Thoracic aorta (tissue), 2 donors: ENCODE results near the gene MNAT1. TPM values are rescaled to one million over a fixed set of nuclear protein-coding genes. Genes with fewer than 3 reads are reported as not detected.

Experiments
- ATAC-seq: fragments of 150-250 bp; one replicate; pipeline ENCODE4 v1.8.0; 2017; ENCODE audit warnings: low read depth; ENCODE audit not compliant: insufficient number of reproducible peaks, low FRiP score
- DNase-seq: peaks from one replicate; pipeline ENCODE4 v3.0.0-alpha.2; 2020; ENCODE audit warnings: low spot score
- H3K27ac ChIP-seq, 2 donors: fragments of 200-600 bp; sonication (generic); 1 replicate in 1 of 2; 2 replicates in 1 of 2; pipeline ENCODE4 v1.5.1; 2016; ENCODE audit warnings: mild to moderate bottlenecking in 2 of 2, moderate library complexity in 2 of 2
- H3K27me3 ChIP-seq: fragments of 200-600 bp; sonication (generic); replicated peaks from 2 replicates; pipeline ENCODE4 v1.6.0; 2016; ENCODE audit warnings: mild to moderate bottlenecking; ENCODE audit not compliant: insufficient read depth
- H3K36me3 ChIP-seq: fragments of 200-600 bp; sonication (generic); one replicate; pipeline ENCODE4 v1.5.1; 2016
- H3K4me1 ChIP-seq, 2 donors: fragments of 200-600 bp; sonication (generic); 1 replicate in 1 of 2; 2 replicates in 1 of 2; pipeline versions ENCODE4 v1.5.1 to v1.6.0; 2016; ENCODE audit warnings: low read depth in 2 of 2, mild to moderate bottlenecking in 1 of 2; ENCODE audit not compliant: control insufficient read depth in 1 of 2
- H3K4me3 ChIP-seq: fragments of 200-600 bp; sonication (generic); 2 replicates; pipeline ENCODE4 v1.5.1; 2016; ENCODE audit warnings: mild to moderate bottlenecking
- H3K9me3 ChIP-seq: fragments of 200-600 bp; sonication (generic); 2 replicates; pipeline ENCODE4 v1.5.1; 2016
- CTCF ChIP-seq: fragments of 200-600 bp; sonication (generic); IDR thresholded peaks from one replicate; pipeline ENCODE4 v1.5.1; 2019; ENCODE audit warnings: antibody characterized with exemption
- total RNA-seq, 2 donors: library from RNA; depleted of rRNA; stranded (reverse); fragments of >200 nt; gene quantifications; one replicate each; pipeline versions ENCODE4 v1.1.0 to v1.2.3, GENCODE V29; 2016

MNAT1 gene
- total RNA-seq, 2 donors from 2014 or later: 32.4 to 52.3 TPM

DNA sequence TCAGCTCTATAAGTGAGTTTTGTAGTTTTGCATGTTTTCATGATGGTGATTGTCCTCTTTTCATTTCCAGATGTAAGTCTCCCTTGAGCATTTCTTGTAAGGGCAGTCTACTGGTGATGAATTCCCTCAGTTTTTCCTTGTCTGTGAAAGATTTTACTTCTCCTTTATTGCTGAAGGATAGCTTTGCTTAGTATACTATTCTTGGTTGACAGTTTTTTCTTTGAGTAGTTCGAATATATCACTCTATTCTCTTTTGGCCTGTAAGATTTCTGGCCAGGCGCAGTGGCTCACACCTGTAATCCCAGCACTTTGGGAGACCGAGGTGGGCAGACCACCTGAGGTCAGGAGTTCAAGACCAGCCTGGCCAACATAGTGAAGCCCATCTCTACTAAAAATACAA is 34.0 kb upstream of the MNAT1 start:
- ATAC-seq: no peak
- H3K27me3 ChIP-seq: no peaks in the 10 kb centered on the region

DNA sequence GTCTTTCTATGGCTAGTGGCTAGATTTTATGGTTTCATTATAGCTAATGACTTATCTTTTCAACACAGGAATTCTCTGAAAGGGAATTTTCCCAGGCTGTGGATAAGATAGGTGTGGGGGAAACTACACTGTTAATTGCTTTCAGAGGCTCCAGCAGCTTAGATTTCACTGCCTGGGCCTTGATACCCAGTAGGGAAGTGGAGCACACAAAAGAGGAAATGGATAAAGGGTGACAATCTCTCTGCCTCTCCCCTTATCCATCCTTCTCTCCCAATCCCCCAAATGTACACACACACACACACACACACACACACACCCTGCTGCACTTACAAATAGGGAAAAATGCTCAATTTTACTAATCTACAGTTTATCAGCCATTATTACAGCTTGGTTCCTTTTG is 29.5 kb upstream of the MNAT1 start:
- ATAC-seq (no peak), DNase-seq (no peak)
- H3K27me3 ChIP-seq: no peaks in the 10 kb centered on the region
- H3K9me3 ChIP-seq: peaks cover 12% of the 10 kb centered on the region
- no peaks in the 10 kb centered on the region for H3K36me3 ChIP-seq
- no peak overlapping the region for H3K4me3 ChIP-seq
- no peak for TF ChIP-seq CTCF
- no peak overlapping the region for H3K27ac ChIP-seq
- no peaks in the 10 kb centered on the region for H3K4me1 ChIP-seq

More for the DNA sequence above, 34.0 kb upstream of the MNAT1 start:
- H3K4me1 ChIP-seq: no peaks in the 10 kb centered on the region
- no peaks in the 10 kb centered on the region for H3K36me3 ChIP-seq
- DNase-seq: no peak
- peaks cover 17% of the 10 kb centered on the region for H3K9me3 ChIP-seq
- no peak for TF ChIP-seq CTCF
- no peak overlapping the region for H3K27ac ChIP-seq
- H3K4me3 ChIP-seq: no peak overlapping the region

- H3K27me3 ChIP-seq: no peaks in the 10 kb centered on the region
- H3K4me3 ChIP-seq: no peak overlapping the region
- H3K9me3 ChIP-seq: no peaks in the 10 kb centered on the region
- ATAC-seq (no peak), DNase-seq (no peak)
- no peak for TF ChIP-seq CTCF
- no peaks in the 10 kb centered on the region for H3K36me3 ChIP-seq
- H3K27ac ChIP-seq: no peak overlapping the region
- H3K4me1 ChIP-seq: no peaks in the 10 kb centered on the region
Observed at GRCh38 chr14:60707858-60708257, 26.7 kb upstream of the MNAT1 start.

DNA sequence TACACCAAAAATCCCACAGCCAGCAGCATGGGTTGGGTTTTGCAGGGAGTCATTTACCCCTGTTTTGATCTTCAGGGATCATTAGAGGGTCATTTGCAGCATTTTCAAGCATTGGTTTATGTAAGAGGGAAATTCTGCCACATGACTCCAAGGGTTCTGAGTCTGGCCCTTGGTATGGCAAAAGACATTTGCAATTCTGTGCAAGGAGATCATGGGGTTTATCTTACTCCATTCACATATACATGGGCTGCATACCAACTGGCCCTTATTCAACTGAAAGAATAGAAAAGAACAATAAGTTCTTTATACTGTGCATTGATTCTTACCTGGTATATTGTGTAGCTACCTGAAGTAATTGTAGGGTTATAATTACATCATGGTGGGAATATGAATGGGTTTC is 24.1 kb upstream of the MNAT1 start:
- Histone ChIP-seq H3K9me3 (no peaks in the 10 kb centered on the region), H3K27me3 (no peaks in the 10 kb centered on the region), H3K36me3 (no peaks in the 10 kb centered on the region), H3K4me1 (no peaks in the 10 kb centered on the region), H3K4me3 (no peak overlapping the region), H3K27ac (no peak overlapping the region)
- ATAC-seq (no peak), DNase-seq (no peak)
- no peak for TF ChIP-seq CTCF

DNA sequence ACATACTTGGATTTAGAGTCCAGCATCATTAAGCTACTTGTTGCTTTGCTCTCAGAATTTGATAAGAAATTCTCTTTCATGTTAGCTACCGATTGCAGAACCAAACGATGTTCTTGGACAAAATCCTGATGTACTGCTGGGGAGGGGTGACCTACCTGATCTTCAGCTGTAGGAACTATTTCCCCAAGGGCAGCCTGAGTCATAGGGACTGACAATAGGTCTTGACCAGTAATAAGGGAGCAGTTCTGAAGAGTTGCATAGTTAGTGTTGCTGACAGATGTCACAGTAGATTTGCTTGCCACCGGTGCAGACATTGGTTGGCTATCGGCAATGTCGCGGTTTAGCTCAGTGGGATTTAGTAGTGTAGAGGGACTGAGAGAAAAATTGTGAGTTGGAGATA is 21.0 kb upstream of the MNAT1 start:
- Histone ChIP-seq H3K36me3 (no peaks in the 10 kb centered on the region), H3K27me3 (no peaks in the 10 kb centered on the region), H3K4me1 (no peaks in the 10 kb centered on the region), H3K4me3 (no peak overlapping the region), H3K27ac (no peak overlapping the region), H3K9me3 (no peaks in the 10 kb centered on the region)
- no peak for TF ChIP-seq CTCF
- no peak for ATAC-seq
- no peak for DNase-seq
